ENCODE measurements around the gene TRO.

Gene TRO, protein sequence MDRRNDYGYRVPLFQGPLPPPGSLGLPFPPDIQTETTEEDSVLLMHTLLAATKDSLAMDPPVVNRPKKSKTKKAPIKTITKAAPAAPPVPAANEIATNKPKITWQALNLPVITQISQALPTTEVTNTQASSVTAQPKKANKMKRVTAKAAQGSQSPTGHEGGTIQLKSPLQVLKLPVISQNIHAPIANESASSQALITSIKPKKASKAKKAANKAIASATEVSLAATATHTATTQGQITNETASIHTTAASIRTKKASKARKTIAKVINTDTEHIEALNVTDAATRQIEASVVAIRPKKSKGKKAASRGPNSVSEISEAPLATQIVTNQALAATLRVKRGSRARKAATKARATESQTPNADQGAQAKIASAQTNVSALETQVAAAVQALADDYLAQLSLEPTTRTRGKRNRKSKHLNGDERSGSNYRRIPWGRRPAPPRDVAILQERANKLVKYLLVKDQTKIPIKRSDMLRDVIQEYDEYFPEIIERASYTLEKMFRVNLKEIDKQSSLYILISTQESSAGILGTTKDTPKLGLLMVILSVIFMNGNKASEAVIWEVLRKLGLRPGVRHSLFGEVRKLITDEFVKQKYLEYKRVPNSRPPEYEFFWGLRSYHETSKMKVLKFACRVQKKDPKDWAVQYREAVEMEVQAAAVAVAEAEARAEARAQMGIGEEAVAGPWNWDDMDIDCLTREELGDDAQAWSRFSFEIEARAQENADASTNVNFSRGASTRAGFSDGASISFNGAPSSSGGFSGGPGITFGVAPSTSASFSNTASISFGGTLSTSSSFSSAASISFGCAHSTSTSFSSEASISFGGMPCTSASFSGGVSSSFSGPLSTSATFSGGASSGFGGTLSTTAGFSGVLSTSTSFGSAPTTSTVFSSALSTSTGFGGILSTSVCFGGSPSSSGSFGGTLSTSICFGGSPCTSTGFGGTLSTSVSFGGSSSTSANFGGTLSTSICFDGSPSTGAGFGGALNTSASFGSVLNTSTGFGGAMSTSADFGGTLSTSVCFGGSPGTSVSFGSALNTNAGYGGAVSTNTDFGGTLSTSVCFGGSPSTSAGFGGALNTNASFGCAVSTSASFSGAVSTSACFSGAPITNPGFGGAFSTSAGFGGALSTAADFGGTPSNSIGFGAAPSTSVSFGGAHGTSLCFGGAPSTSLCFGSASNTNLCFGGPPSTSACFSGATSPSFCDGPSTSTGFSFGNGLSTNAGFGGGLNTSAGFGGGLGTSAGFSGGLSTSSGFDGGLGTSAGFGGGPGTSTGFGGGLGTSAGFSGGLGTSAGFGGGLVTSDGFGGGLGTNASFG (N-terminal part only)

DNA sequence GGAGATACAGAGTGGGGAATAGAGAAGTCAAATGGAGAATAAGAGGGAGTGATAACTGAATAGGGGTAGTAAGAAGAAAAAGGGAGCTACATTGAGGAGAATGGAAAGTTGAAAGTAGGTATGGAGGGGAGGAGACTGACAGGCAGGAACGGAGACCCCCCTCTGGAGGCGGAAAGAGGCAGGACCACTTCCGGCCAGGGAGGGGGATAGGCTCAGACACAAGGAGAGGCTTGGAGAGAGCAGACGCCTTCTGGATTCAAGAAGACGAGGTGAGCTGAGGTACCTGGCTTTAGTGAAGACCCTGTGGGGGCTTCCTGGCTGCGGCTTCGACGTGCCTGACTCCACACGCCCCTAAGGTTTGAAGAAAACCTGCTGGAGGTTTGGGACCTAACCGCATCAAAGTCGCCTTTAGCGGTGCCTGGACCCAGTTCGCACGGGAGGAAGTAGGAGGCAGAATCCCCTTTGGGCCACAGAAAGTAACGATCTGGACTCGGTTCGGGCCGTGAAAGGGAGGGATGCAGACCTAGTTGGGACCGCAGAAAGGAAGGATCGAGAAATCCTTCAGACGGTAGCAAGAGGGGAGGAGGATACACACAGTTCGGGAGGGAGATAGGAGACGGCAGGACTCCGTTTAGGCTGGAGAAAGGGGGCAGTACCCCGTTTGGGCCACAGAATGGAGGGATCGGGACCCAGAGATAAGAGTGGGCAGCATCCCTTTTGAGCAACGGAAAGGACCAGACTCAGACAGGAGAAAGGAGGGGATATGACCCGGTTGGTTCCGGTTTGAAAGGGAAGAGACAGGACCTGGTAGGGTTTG lies at the start of gene TRO:
TSS of gene TRO (plus strand) at position 215 of the 817 bp plus-strand sequence. CDS start 1,423 bp downstream, outside the sequence.
- no peak for DNase-seq

DNA sequence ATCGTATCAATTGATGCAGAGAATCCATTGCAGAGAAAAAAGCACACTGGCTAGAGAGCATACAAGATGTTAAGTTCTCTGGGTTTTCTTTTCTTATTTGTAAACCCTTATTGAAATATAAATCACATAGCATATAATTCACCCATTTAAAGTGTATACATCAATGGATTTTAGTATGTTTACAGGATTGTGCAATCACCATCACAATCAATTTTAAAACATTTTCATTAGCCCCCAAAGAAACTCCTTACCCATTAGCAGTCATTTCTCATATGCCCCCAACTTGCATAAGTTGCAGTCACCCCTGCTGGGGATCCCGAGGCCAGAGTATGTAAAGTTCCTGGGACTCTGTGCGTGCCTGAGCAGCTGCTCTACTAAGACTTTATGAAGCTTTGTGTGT lies 34.9 kb upstream of the TRO start:
- DNase-seq, result no peak

DNA sequence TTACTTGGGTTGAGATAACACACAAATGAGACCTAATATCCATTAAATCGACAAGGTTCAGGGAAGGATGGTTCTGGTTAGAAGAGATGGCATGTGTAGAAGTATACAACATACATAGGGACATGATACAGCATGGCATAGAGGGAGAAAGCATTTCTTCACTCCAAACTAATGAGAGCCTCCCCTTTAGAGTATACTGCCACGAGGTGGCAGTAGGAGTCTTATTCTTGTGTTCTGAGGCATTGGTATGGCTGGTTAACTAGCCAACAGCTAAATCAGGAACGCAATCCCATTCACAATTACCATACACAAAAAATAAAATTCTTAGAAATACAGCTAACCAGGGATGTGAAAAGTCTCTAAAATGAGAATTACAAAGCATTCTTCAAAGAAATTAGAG lies 29.1 kb upstream of the TRO start:
- peak; percentile 23 for DNase-seq

DNA sequence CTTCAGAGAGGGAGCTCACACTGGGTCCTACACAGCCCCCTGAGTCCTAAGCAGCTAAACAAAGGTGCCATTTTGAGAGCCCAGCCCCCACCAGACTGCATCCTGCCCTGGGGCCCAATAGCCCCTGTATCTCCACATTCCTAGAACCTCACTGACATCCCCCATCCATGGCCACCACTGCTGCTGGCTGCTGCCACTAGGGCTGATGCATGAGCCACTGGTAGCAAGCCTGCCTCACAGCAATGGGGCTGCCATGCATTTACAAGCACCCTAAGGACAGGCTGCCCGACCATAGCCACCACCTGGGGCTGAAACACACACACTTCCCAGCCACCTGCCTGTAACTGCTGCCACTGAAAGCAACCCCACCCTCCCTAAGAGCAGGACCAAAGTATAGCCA lies 26.5 kb upstream of the TRO start:
- DNase-seq, result no peak

DNA sequence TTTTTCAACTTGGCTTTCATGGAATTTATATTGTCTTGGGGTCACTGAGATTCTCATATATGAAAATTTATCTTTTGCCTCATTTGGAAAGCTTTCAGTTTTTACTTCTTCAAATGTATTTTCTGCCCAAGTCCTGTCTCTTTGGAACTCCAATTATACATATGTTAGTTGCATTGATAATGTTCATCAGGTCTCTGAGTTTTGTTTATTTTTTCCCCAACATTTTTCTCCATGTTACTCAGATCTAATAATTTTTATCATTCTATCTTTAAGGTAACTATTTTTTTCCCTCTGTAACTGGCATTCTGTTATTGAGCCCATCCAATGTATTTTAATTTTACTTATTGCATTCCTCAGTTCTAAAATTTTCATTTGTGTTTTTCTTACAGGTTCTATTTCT lies 10.7 kb upstream of the TRO start:
- DNase-seq, result no peak

DNA sequence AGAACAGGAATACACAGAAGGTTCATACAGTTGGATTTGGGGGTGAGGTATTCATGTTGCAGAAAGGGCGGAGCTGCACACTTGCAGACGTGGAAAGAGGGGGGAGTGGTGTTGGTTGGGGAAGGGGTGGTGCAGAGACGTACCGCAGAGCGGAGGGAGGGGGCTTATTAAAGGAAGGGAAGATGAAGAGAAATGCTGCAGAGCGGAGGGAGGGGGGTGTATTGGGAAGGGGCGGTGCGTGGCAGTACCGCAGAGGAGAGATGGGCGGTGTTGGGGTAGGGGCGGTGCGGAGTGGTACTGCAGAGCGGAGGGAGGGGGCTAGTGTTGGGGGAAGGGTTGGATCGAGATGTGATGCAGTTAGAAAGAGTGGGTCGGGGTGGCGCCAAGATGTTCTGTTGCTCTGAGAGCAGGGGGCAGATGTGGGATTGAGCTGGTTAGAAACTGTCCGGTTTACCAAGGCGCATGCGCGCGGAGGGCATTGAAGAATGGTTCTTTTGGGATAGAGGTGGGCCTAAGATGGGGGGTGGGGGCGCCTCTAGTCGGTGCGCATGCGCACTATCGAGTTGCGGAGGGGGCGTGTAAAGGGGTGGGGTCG lies 900 bp downstream of the TRO start:
- peak; percentile 16 for DNase-seq

DNA sequence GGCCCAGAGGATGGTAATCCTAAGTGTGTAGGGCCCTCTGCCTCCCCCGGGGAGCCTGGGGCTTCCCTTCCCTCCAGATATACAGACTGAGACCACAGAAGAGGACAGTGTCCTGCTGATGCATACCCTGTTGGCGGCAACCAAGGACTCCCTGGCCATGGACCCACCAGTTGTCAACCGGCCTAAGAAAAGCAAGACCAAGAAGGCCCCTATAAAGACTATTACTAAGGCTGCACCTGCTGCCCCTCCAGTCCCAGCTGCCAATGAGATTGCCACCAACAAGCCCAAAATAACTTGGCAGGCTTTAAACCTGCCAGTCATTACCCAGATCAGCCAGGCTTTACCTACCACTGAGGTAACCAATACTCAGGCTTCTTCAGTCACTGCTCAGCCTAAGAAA lies 1.9 kb downstream of the TRO start:
- DNase-seq, result no peak

DNA sequence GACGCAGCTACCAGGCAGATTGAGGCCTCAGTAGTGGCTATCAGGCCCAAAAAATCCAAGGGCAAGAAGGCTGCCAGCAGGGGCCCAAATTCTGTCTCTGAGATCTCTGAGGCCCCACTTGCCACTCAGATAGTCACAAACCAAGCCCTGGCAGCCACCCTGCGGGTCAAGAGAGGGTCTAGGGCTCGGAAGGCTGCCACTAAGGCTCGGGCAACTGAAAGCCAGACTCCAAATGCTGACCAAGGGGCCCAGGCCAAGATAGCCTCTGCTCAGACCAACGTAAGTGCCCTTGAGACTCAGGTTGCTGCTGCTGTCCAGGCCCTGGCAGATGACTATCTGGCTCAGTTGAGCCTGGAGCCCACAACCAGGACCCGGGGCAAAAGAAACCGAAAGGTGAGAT lies 2.8 kb downstream of the TRO start:
- DNase-seq, result no peak

DNA sequence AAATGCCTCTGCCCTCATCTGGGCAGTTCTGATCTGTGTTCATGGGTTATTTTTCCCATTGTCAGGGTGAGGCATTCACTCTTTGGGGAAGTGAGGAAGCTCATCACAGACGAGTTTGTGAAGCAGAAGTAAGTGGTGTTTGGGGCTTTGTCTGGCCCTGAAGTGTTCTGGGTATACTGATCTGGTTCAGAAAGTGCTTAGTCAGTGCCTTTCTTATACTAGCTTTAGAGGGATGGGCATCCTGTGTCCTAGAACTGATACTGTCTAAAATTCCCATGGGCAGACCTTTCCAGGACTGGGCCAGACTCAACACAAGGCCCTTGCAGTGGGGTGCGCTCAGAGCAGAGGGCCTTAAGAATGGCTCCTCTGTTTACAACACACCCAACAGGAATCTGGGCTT lies 6.4 kb downstream of the TRO start:
- DNase-seq, result no peak

DNA sequence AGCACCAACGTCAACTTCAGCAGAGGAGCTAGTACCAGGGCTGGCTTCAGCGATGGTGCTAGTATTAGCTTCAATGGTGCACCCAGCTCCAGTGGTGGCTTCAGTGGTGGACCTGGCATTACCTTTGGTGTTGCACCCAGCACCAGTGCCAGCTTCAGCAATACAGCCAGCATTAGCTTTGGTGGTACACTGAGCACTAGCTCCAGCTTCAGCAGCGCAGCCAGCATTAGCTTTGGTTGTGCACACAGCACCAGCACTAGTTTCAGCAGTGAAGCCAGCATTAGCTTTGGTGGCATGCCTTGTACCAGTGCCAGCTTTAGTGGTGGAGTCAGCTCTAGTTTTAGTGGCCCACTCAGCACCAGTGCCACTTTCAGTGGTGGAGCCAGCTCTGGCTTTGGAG lies 8.3 kb downstream of the TRO start:
- DNase-seq, result no peak

DNA sequence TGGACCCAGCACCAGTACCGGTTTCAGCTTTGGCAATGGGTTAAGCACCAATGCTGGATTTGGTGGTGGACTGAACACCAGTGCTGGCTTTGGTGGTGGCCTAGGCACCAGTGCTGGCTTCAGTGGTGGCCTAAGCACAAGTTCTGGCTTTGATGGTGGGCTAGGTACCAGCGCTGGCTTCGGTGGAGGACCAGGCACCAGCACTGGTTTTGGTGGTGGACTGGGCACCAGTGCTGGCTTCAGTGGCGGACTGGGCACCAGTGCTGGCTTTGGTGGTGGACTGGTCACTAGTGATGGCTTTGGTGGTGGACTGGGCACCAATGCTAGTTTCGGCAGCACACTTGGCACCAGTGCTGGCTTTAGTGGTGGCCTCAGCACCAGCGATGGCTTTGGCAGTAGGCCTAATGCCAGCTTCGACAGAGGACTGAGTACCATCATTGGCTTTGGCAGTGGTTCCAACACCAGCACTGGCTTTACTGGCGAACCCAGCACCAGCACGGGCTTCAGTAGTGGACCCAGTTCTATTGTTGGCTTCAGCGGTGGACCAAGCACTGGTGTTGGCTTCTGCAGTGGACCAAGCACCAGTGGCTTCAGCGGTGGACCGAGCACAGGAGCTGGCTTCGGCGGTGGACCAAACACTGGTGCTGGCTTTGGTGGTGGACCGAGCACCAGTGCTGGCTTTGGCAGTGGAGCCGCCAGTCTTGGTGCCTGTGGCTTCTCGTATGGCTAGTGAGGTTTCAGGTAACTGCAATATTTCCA lies 9.8 kb downstream of the TRO start:
- DNase-seq, result no peak

DNA sequence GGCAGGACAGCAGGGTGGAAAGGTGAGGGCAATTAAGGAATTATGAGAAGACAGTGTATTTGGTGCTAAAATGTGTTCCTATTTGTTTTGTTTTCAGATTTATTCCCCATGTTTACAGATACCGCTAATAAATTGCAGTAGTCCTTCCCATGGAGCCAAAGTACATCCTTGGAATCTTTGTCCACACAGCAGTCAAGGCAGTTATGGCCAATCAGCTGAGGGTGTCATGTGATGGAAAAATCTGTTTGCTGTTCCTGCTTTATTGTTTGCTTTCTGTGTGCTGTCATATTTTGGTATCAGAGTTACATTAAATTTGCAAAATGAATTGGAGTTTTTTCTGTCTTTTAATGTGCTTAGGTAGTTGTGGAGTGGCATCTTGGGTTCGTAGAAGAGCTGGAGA lies 10.5 kb downstream of the TRO start:
- DNase-seq, result no peak

DNA sequence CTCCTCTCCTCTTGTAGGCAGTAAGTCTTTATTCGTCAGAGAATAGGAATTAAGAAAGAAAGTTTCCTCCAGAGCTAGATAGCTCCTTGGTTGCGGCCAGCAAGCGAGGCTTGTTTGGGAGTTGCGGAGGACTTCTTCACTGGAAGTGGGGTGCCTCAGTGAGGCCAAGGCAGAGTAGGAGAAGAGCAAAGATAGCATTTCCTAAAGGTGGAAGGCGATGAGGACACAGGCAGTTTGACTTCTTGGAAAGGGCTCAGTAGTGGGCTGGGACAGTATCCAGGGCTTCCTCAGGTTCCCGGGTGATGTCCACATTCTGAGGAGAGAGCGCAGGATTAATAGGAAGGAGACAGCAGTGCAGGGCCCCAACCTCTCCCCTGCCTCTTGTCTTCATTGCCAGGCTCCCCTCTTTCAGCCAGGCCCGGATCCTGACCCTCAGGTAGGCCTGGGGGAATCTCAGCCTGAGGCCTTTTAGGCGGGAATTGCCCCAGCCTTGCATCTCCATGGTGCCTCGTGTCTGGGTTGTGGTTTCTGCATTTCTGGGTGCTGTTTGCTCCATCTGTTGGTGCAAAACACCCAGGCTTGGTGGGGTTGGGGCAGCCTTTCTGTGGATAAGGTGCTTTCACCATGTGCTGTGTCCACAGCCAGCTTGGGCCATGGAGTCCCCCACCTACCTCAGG lies 12.7 kb downstream of the TRO start:
- DNase-seq, result no peak

DNA sequence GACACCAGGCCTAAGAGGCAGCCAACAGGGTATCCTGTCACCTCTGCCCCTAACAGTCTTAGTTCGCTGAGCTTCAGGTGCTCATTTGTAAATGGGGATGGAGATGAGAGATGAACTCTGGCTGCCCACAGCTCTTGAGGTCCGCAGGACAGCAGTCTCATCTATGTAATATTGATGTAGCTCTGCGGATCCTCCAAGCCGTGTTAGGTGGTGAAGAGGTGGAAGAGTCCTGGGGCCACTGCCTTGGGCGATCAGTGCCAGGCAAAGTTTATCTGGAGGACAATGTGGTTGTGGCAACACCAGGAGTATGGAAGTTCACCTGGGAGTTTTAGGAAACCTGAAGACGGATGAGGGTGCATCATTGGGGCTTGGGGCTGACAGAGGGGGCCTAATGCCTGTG lies 13.4 kb downstream of the TRO start:
- no peak for DNase-seq

DNA sequence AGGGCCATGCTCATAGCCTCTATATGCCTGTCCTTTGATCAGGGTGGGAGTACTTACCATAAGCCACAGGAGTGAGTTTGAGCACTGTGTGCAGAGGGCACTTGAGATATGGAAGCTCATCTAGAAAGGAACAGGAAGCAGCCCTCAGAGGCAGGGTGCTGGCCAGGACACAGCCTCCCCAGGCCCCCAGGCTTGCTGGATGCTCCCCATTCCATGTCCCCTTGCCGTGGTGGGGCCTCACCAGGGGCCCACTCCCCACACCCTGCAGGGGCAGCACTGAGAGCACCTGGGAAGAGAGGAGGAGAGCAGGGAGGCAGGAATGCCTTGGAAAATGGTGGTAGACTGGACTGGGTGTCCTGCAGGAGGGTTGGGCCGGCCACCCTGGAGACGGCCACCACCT lies 14.3 kb downstream of the TRO start:
- DNase-seq, result no peak

DNA sequence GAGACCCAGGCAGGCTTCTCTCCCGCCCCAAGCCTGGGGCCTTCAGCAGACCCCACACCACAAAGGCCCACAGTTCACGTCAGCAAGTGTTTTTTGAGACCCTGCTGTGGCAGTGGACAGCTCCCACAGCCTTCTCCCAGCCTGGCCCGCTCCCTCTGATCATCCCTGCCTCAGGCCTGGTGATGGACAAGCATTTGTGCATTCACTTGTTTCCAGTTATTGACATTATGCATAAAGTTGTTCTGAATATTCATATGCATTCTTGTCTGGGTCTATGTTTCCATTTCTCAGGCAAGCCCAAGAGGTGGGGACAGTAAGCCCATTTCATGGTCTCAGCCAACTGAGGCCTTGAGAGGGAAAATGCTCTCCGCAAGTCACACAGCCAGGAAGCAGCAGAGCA lies 14.7 kb downstream of the TRO start:
- no peak for DNase-seq

DNA sequence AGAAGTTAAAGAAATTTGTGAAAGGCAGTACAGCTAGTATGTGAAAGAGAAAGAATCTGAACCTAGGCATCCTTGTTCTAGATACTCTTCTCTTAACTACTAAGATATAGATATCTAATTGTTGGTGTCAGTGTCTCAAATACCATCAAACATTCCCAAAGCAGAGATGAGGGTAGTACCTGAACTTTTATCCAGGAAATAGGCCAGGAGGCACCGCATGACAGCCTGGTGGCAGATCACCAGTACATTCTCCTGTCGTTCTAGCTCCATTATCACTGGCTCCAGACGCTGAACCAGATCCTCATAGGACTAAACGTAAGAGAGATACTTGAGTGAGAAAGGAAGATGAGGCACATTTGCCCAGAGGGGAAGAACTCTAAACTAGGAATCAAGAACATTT lies 16.8 kb downstream of the TRO start:
- DNase-seq, result no peak

DNA sequence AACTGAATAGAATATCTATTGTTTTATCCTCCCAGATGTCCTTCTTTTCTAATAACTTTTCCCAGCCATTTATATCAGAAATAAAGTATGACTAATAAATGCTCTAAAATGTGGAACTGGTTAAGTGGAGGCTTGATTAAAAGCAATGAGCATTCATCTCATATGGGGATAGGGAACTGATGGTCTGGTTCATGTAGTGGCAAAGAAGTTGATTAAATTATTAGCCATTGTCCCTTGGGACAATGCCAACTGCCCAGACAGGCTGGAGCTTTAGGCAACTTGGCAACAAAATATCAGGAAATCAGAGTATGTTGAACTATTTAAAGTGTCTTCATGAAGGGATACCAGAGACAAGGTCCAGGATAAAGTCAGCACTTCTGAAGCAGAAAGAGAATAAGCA lies 24.2 kb downstream of the TRO start:
- no peak for DNase-seq

DNA sequence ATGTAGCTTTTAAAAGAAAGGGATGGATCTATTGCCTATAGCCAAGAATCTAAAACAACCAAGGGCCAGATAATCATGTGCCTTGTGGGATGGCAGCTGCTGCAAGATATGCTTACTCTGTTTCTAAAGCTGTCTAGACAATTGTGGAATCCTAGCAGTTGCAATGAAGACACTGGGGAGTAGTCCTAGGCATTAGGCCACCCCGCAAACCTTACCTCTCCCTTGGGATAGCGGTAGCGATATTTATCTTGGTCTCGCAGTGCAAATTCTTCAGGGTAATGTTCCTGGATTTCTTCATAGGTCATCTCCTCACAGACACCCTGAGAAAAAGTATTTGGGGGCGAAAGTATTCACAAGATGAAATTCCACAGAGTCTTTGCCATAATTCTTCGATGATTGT lies 24.6 kb downstream of the TRO start:
- DNase-seq, result no peak

DNA sequence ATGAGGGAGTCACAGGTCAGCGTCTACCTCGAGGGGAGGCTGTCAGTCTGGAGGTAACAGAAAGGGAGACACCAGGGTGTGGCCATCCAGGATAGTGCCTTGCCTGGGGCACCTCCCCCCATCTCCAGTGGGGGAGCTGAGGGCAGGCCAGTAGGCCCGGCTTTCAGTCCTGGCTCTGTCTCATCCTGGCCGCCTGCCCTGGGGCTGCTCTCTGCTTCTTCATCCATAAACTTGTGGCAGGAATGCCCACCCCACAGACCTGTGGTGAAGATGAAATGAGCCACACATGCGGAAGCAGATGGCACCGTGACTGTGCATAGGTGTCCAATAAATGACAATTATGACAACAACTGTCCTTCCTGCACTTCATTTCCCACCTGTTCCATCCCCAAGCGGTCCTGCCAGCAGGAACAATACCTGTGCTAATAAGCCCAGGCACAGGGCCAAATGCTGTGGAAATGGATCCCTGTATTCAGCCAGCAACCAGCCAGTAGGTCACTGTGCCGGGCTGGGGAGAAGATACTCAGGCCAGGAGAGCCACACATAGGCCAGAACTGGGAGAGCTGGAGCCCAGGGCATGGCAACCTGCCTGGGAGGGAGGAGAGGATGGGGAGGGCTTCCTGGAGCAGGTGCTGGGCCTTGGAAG lies 30.2 kb downstream of the TRO start:
- peak; percentile 89 for DNase-seq

Measured in NCI-H2029 (cell line).